ENCODE measurements around the gene SPEM1.

SPEM1 gene, protein sequence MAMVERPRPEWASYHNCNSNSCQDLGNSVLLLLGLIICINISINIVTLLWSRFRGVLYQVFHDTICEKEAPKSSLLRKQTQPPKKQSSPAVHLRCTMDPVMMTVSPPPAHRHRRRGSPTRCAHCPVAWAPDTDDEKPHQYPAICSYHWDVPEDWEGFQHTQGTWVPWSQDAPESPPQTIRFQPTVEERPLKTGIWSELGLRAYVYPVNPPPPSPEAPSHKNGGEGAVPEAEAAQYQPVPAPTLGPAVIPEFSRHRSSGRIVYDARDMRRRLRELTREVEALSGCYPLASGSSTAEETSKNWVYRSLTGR

DNA sequence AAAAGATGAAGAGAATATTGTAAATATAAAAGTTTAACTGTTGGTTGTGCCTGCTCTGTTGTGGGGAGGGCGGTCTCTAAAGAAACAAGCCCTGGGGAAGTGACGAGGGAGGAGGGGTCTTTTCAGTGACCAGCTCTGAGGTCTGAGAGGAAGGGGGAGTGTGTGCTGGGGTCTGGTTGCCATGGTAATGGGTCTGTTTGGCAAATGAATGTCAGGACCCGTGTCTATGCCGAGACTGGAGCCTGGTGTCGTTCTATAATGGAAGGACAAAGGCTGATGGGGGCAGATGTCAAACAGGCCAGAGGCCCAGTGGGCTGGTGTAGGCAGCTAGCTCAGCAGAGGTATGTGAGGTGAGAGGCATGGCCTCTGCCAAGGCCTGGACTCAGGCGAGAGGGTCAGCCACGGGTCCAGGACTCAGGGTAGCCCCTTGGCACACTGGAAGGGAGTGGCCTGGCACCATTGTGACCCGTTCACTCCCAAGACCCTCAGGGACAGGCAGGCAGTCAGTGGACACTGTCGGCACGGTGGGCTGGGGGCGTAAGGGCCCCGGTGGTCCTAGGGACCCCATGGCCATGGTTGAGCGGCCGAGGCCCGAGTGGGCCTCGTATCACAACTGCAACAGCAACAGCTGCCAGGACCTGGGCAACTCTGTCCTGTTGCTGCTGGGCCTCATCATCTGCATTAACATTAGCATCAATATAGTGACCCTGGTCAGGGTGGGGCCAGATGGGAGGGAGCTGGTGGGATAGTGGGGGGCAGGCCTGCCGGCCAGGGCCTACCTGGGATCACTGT, at the start of gene SPEM1:
TSS of gene SPEM1 (plus strand) at position 506 of the 792 bp plus-strand sequence. CDS start at position 567, 61 bp downstream.
- no peak for DNase-seq

DNA sequence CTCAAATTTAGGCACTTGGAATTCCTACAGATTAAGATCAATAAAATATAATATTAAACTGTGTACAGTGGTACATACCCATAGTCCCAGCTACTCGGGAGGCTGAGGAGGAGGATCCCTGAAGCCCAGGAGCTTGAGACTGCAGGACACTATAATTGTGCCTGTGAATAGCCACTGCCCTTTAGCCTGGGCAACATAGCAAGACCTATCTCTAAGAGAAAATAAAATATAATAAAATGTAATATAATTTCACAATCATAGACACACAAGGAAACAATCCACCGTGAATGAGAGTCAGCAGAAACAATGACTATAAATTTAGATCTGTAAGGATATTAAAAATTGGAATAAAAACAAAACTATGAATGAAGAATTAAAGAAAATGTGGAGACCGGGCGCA, 49.3 kb upstream of the SPEM1 start:
- no peak for DNase-seq

DNA sequence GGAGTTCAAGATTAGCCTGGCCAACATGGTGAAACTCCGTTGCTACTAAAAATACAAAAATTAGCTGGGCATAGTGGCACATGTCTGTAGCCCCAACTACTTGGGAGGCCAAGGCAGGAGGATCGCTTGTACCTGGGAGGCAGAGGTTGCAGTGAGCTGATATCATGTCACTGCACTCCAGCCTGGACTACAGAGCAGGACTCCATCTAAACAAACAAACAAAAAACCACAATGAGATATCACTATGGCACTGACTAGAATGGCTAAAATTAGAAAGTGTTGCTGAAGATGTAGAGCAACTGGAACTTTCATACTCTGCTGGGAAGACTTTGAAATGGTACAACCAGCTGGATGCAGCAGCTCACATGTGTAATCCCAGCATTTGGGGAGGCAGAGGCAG, 45.8 kb upstream of the SPEM1 start:
- no peak for DNase-seq

DNA sequence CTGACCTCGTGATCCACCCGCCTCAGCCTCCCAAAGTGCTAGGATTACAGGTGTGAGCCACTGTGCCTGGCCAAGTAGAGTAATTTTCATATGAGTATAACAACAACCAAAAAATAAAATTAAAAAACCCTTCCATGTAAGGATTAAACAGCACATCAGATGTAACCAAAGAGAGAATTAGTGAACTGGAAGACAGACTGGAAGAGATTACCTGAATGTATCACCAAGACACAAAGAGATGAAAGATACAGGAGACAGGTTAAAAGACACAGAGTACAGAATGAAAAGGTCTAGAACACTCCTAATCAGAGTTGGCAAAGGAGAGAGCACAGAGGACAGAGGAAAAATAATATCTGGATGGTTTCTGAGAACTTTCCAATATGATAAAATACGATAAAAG, 41.0 kb upstream of the SPEM1 start:
- no peak for DNase-seq

GRCh38 chr17:7380321-7380720, 39.8 kb upstream of the SPEM1 start:
- no peak for DNase-seq

GRCh38 chr17:7380855-7381683, 39.1 kb upstream of the SPEM1 start, which contains the start of gene TNK1:
TSS of gene TNK1 (plus strand) at chr17:7381089. CDS start at chr17:7382927, 1,838 bp downstream.
- no peak for DNase-seq

DNA sequence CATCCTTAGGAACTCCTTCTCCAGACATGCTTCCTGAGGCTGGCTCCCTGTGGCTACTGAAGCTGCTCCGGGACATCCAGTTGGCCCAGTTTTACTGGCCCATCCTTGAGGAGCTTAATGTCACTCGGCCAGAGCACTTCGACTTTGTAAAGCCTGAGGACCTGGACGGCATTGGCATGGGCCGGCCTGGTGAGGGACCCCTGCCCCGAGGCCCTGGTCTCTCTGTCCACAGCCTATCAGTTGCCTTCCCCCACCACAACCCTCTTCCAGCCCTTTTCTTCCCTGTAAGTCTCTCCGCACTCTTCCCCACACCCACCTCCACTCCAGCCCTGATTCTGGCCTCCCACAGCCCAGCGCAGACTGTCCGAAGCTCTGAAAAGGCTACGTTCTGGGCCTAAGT, 37.2 kb upstream of the SPEM1 start:
- DNase-seq: no peak

DNA sequence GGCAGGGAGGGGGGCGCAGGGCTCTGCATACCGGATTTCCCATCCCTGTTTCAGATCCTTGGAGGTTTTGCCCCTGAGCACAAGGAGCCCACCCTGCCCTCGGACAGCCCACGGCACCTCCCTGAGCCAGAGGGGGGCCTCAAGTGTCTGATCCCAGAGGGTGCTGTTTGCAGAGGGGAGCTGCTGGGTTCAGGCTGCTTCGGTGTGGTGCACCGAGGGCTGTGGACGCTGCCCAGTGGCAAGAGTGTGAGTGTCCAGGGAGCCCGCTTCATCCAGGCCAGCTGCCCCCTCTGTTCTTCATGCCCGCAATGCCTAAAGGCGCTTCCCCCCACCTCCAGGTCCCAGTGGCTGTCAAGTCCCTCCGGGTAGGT, 36.8 kb upstream of the SPEM1 start:
- no peak for DNase-seq

DNA sequence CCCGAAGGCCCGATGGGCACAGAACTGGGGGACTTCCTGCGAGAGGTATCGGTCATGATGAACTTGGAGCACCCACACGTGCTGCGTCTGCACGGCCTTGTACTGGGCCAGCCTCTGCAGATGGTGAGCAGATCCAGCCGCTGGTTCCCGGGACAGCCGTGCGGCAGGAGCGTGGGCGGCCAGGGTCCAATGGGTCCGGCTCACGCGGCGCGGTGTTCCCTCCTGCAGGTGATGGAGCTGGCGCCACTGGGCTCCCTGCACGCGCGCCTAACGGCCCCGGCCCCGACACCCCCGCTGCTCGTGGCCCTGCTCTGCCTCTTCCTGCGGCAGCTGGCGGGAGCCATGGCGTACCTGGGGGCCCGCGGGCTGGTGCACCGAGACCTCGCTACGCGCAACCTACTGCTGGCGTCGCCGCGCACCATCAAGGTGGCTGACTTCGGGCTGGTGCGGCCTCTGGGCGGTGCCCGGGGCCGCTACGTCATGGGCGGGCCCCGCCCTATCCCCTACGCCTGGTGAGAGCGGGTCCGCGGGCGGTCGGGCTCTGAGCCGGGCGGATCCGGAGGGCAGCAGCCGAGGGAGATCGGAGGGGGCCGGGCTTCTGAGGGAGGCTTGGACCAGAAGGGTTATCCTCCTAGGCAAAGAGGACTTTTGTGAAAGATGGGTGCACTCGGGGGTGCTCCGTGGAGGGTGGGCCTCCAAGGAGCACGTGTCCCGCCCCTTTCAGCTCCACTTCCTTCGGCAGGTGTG, 36.2 kb upstream of the SPEM1 start:
- DNase-seq: peak; percentile 71

- DNase-seq: no peak
These were observed 35.5 kb upstream of the SPEM1 start for GRCh38 chr17:7384489-7385081.

DNA sequence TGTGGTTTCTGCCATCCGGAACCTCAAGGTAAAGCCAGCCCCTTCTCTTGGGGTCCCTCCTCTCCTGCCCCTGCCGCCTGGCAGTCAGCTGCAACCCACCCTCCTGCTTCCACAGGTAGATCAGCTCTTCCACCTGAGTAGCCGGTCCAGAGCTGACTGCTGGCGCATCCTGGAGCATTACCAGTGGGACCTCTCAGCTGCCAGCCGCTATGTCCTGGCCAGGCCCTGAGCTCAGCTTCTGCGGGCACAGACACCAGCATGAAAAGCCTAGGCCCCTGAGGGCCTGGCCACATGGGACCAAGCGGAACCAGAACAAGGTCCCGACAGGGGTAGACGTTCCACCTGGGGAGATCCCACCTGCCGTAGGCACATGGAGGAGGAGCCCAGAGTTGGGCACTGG, 31.3 kb upstream of the SPEM1 start:
- no peak for DNase-seq

DNA sequence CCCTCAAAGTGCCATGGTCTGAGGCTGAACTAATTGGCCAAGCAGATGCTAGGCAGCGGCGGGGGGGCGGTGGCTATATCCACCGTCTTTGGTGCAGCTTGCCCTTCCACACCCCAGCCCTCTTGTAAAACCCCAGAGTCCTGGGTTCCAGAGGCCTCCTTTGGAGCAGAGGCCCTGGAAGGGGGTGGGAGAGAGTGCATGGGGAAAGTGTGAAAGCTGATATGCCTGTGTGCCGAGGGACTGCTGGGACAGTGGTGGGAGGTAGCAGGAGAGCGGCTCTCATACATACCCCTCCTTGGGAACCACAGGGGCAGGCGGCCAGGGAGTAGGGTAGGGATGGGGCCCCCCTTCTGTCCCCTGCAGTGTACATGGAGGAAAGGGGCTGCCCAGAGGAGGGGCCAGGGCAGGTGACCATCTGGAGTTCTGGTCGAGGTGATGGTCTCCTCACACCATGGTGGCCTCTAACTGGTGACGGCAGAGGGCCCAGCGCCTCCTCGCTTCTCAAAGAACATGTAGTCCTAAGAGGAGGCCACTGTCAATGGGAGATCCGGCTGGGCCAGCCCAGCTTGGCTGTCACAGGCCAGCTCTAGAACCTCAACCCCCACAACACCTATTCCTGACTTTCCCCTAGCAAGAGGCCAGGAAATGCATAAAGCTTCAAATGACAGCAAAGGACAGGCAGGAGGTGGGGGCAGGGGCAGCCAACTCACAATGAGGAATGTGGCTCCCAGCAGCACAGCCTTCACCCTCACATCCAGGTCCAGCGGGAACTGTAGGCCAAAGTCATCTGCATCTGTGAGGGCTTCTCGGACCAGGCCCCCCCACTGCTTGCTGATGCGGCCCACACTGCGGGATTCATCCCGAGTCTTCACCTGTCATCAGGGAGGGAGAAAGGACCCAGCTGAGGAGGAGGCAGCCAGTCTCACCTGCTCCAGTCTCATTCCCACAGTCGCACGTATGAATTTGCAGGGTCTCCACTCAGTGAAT, 29.9 kb upstream of the SPEM1 start:
- DNase-seq: no peak

GRCh38 chr17:7391307-7391706, 28.8 kb upstream of the SPEM1 start:
- DNase-seq: no peak

- DNase-seq: no peak
These were observed 27.2 kb upstream of the SPEM1 start for GRCh38 chr17:7392696-7393612.

DNA sequence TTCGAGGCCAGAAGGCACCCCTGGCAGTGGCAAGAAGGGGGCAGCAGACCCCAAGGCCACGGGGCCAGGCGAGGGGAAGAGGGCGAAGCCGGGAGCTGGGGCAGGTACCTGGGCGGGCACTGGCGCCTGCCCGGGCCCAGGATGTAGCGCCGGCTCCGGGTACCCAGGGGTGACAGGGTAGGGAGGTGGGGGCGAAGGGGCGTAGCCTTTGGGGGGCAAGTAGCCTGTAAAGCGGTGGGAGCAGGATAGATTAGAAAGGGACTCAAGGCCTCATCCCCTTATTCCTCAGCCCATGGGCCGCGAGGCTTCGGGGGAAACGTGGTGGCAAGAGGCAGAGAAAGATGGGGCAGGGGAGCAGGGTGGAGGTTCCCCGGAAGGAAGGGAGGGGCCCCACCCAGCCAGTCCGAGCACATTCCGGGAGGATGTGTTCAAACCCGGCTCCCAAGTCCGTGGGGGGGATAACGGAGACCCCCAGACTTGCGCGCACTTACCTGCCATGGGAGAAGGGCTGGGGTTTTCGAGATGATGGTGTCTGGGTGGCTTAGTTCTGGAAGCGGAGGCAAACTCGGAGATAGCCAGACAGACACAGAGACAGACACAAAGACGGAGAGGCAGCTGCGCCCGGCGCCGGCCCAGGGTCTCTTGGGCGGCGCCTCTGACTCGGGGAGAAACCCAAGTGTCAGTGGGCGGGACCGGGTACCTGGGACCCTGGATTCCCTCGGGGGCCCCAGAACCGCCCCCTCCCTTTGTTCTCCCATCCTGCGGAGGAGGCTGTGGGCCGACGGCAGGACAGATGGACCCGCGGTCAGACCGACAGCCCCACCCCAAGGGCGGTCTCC, 26.3 kb upstream of the SPEM1 start:
- DNase-seq: peak; percentile 50

- DNase-seq: peak; percentile 77
These were observed 25.5 kb upstream of the SPEM1 start, which contains the start of gene PLSCR3 for GRCh38 chr17:7394452-7395191. TSS of gene PLSCR3 (minus strand) at chr17:7394525. CDS start at chr17:7394110, 415 bp downstream.

DNA sequence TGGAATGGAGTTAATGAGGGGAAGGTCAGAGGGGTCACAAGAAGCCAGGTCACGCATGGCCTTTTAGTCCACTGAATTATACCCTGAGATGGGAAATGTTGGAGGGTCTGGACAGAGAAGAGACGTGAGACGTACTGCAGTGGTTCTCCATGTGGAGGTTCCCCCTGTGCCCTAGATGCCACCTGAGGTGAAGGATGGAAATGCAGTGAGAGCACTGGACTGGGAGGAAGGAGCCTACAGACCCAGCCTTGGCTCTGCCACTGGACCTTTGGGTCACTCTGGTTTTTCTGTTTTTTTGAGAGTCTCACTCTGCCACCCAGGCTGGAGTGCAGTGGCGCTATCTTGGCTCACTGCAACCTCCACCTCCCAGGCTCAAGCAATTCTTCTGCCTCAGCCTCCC, 24.0 kb upstream of the SPEM1 start:
- DNase-seq: no peak

DNA sequence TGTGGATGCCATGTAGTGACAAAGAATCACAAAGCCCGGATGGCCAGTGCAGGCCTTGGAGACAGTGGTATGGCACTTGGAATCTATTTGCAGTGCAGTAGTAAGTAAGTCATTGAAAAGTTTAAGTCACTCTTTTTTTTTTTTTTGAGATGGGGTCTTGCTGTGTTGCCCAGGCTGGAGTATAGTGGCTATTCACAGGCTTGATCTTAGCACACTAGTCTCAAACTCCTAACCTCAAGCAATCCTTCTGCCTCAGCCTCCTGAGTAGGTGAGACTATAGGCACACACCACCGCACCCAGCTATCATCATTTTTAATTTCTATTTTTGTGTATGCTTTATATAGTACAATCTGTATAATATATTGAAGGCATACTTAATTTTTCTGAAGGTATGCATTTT, 21.5 kb upstream of the SPEM1 start:
- DNase-seq: no peak
